Neural cell (in vitro differentiated cells): ENCODE results near the gene SLC25A18.
"Not testable (repeated sequence)": the region's sequence is repeated elsewhere in the genome, so short reads cannot be mapped to it uniquely, and the experiment has no call there.

Experiments
- EP300 ChIP-seq: fragments of 450-650 bp; conservative IDR thresholded peaks from 2 replicates; pipeline ENCODE4 v1.6.1; 2014; ENCODE audit warnings: antibody characterized with exemption, mild to moderate bottlenecking, moderate library complexity; ENCODE audit not compliant: poor library complexity, severe bottlenecking
- EZH2 ChIP-seq: fragments of 200-600, 300-800 bp; shearing (Covaris generic), sonication (generic); IDR thresholded peaks from 2 replicates; pipeline ENCODE4 v1.6.1; 2014; ENCODE audit warnings: antibody characterized with exemption, low read length, borderline replicate concordance, mild to moderate bottlenecking; ENCODE audit not compliant: insufficient read depth, poor library complexity, severe bottlenecking
- MXI1 ChIP-seq: fragments of 450-650 bp; conservative IDR thresholded peaks from 2 replicates; pipeline ENCODE4 v1.6.1; 2014; ENCODE audit warnings: antibody characterized with exemption, mild to moderate bottlenecking; ENCODE audit not compliant: poor library complexity, severe bottlenecking
- POLR2AphosphoS5 ChIP-seq: IDR thresholded peaks from 2 replicates; pipeline ENCODE4 v1.6.1; 2012
- RAD21 ChIP-seq: fragments of 450-650 bp; conservative IDR thresholded peaks from 2 replicates; pipeline ENCODE4 v1.6.1; 2014; ENCODE audit warnings: antibody characterized with exemption, mild to moderate bottlenecking, moderate library complexity
- TAF1 ChIP-seq: IDR thresholded peaks from 2 replicates; pipeline ENCODE4 v1.6.1; 2012; ENCODE audit warnings: low read depth
- TF ChIP-seq, protein P1 (sequence below): fragments of 450-650 bp; IDR thresholded peaks from 2 replicates; pipeline ENCODE4 v1.5.1; 2014; ENCODE audit warnings: antibody characterized with exemption, mild to moderate bottlenecking, moderate library complexity; ENCODE audit not compliant: poor library complexity, severe bottlenecking
- TF ChIP-seq, protein P2 (sequence below): IDR thresholded peaks from 2 replicates; pipeline ENCODE4 v1.6.1; 2012; ENCODE audit warnings: borderline replicate concordance

GRCh38 chr22:17636850-17637249, 73.6 kb downstream of the SLC25A18 start:
- TF ChIP-seq TAF1, EZH2, POLR2AphosphoS5, RAD21, EP300, MXI1: not testable (repeated sequence)
- TF ChIP-seq, protein P1, sequence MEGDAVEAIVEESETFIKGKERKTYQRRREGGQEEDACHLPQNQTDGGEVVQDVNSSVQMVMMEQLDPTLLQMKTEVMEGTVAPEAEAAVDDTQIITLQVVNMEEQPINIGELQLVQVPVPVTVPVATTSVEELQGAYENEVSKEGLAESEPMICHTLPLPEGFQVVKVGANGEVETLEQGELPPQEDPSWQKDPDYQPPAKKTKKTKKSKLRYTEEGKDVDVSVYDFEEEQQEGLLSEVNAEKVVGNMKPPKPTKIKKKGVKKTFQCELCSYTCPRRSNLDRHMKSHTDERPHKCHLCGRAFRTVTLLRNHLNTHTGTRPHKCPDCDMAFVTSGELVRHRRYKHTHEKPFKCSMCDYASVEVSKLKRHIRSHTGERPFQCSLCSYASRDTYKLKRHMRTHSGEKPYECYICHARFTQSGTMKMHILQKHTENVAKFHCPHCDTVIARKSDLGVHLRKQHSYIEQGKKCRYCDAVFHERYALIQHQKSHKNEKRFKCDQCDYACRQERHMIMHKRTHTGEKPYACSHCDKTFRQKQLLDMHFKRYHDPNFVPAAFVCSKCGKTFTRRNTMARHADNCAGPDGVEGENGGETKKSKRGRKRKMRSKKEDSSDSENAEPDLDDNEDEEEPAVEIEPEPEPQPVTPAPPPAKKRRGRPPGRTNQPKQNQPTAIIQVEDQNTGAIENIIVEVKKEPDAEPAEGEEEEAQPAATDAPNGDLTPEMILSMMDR: not testable (repeated sequence)
- TF ChIP-seq, protein P2, sequence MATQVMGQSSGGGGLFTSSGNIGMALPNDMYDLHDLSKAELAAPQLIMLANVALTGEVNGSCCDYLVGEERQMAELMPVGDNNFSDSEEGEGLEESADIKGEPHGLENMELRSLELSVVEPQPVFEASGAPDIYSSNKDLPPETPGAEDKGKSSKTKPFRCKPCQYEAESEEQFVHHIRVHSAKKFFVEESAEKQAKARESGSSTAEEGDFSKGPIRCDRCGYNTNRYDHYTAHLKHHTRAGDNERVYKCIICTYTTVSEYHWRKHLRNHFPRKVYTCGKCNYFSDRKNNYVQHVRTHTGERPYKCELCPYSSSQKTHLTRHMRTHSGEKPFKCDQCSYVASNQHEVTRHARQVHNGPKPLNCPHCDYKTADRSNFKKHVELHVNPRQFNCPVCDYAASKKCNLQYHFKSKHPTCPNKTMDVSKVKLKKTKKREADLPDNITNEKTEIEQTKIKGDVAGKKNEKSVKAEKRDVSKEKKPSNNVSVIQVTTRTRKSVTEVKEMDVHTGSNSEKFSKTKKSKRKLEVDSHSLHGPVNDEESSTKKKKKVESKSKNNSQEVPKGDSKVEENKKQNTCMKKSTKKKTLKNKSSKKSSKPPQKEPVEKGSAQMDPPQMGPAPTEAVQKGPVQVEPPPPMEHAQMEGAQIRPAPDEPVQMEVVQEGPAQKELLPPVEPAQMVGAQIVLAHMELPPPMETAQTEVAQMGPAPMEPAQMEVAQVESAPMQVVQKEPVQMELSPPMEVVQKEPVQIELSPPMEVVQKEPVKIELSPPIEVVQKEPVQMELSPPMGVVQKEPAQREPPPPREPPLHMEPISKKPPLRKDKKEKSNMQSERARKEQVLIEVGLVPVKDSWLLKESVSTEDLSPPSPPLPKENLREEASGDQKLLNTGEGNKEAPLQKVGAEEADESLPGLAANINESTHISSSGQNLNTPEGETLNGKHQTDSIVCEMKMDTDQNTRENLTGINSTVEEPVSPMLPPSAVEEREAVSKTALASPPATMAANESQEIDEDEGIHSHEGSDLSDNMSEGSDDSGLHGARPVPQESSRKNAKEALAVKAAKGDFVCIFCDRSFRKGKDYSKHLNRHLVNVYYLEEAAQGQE: not testable (repeated sequence)
